Measurements from ENCODE around the gene SLC22A3. TPM values are rescaled to one million over a fixed set of nuclear protein-coding genes. Genes with fewer than 3 reads are reported as not detected.

SLC22A3 gene
- total RNA-seq, 1 donor from 2014 or later, result 0.57 TPM

DNA sequence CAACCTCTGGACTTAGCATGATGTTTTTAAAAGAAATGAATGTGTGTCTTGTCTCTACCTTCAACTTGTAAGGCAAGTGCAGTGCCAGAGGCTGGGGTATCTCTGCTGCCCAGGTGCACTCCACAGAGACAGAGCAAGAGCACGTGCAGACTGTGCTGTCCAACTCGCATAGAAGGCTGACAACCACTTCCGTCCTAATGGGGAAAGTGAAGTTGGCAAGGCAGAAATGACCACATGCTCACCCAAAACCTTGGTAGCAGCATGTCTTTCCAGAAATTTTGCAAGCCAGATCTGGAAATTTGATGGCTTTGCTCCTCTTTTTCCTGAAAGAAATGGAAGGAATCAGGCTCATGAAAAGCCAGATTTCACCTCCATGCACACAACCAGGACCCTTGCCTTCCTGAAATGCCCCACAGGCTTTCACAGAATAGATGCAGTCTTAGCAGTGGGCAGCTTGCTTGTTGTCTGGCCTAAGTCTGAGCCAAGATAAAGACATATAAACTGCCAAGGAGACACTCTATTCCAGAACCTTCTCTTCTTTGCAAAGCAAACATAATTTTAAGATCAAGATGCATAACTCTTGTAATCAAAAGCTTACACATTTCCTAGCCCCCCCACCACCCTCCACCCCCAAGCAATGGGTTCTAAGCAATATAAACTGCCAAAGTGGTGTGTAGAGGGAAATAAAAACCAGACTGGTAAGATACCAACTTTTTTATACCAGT is 26.8 kb downstream of the SLC22A3 start:
- no peak overlapping the region for H2AFZ ChIP-seq (ENCODE audit: low read depth, low read length)
- H3K4me3 ChIP-seq (ENCODE audit: insufficient read depth, low read depth, low read length), result no peak overlapping the region
- H3K9me3 ChIP-seq (ENCODE audit: insufficient read depth, low read depth, low read length), result no peaks in the 10 kb centered on the region
- no peaks in the 10 kb centered on the region for H3K27me3 ChIP-seq (ENCODE audit: insufficient read depth, low read length)
- H3K27ac Mint-ChIP-seq (ENCODE audit: unreplicated experiment), result no peak overlapping the region
- no peaks in the 10 kb centered on the region for H3K4me1 ChIP-seq (ENCODE audit: insufficient read depth, low read length)
- FAIRE-seq (no peak), DNase-seq (ENCODE audit: low read depth) (no peak)
- no peaks in the 10 kb centered on the region for H3K79me2 ChIP-seq (ENCODE audit: insufficient read depth, low read length)
- H3K27me3 Mint-ChIP-seq (ENCODE audit: low read depth, unreplicated experiment), result peaks cover 12% of the 10 kb centered on the region
- peaks cover 3% of the 10 kb centered on the region for H3K36me3 Mint-ChIP-seq (ENCODE audit: low read depth, unreplicated experiment)
- H3K36me3 ChIP-seq (ENCODE audit: insufficient read depth, low read length), result no peaks in the 10 kb centered on the region
- H3K4me3 Mint-ChIP-seq (ENCODE audit: unreplicated experiment), result no peak overlapping the region
- no peak overlapping the region for H3K27ac ChIP-seq (ENCODE audit: low read depth, low read length)
- no peaks in the 10 kb centered on the region for H3K4me1 Mint-ChIP-seq (ENCODE audit: low read depth, unreplicated experiment)
- no peak for TF ChIP-seq CTCF (IDR thresholded peaks at IDR 0.05; ENCODE audit: insufficient read depth, low read depth, low read length)
- TF ChIP-seq EZH2 (IDR thresholded peaks at IDR 0.05; ENCODE audit: insufficient read depth, low read length), result no peak
- H4K20me1 ChIP-seq (ENCODE audit: insufficient read depth, low read length), result no peaks in the 10 kb centered on the region
- no peak overlapping the region for H3K4me2 ChIP-seq (ENCODE audit: low read length)
- peaks cover 6% of the 10 kb centered on the region for H3K9me3 Mint-ChIP-seq (ENCODE audit: unreplicated experiment)
- H3K9ac ChIP-seq (ENCODE audit: low read length), result no peak overlapping the region

- DNase-seq (ENCODE audit: low read depth) (no peak), FAIRE-seq (no peak)
- no peaks in the 10 kb centered on the region for H3K79me2 ChIP-seq (ENCODE audit: insufficient read depth, low read length)
- H3K27me3 ChIP-seq (ENCODE audit: insufficient read depth, low read length), result no peaks in the 10 kb centered on the region
- H3K4me2 ChIP-seq (ENCODE audit: low read length), result no peak overlapping the region
- no peak overlapping the region for H3K4me3 ChIP-seq (ENCODE audit: insufficient read depth, low read depth, low read length)
- no peaks in the 10 kb centered on the region for H3K4me1 ChIP-seq (ENCODE audit: insufficient read depth, low read length)
- no peak overlapping the region for H2AFZ ChIP-seq (ENCODE audit: low read depth, low read length)
- Mint-ChIP-seq H3K4me3 (ENCODE audit: unreplicated experiment) (no peak overlapping the region), H3K9me3 (ENCODE audit: unreplicated experiment) (peaks cover 3% of the 10 kb centered on the region), H3K36me3 (ENCODE audit: low read depth, unreplicated experiment) (peaks cover 3% of the 10 kb centered on the region), H3K27me3 (ENCODE audit: low read depth, unreplicated experiment) (peaks cover 12% of the 10 kb centered on the region), H3K27ac (ENCODE audit: unreplicated experiment) (no peak overlapping the region), H3K4me1 (ENCODE audit: low read depth, unreplicated experiment) (no peaks in the 10 kb centered on the region)
- no peaks in the 10 kb centered on the region for H3K36me3 ChIP-seq (ENCODE audit: insufficient read depth, low read length)
- no peaks in the 10 kb centered on the region for H3K9me3 ChIP-seq (ENCODE audit: insufficient read depth, low read depth, low read length)
- H3K9ac ChIP-seq (ENCODE audit: low read length), result no peak overlapping the region
- TF ChIP-seq CTCF (IDR thresholded peaks at IDR 0.05; ENCODE audit: insufficient read depth, low read depth, low read length) (no peak), EZH2 (IDR thresholded peaks at IDR 0.05; ENCODE audit: insufficient read depth, low read length) (no peak)
- no peaks in the 10 kb centered on the region for H4K20me1 ChIP-seq (ENCODE audit: insufficient read depth, low read length)
- no peak overlapping the region for H3K27ac ChIP-seq (ENCODE audit: low read depth, low read length)
Observed at GRCh38 chr6:160375561-160375949, 27.4 kb downstream of the SLC22A3 start.

- Histone ChIP-seq H3K27me3 (ENCODE audit: insufficient read depth, low read length) (no peaks in the 10 kb centered on the region), H3K4me2 (ENCODE audit: low read length) (no peak overlapping the region), H3K9me3 (ENCODE audit: insufficient read depth, low read depth, low read length) (no peaks in the 10 kb centered on the region), H3K27ac (ENCODE audit: low read depth, low read length) (no peak overlapping the region), H4K20me1 (ENCODE audit: insufficient read depth, low read length) (no peaks in the 10 kb centered on the region), H3K79me2 (ENCODE audit: insufficient read depth, low read length) (no peaks in the 10 kb centered on the region), H3K9ac (ENCODE audit: low read length) (no peak overlapping the region), H3K36me3 (ENCODE audit: insufficient read depth, low read length) (no peaks in the 10 kb centered on the region), H3K4me1 (ENCODE audit: insufficient read depth, low read length) (no peaks in the 10 kb centered on the region), H2AFZ (ENCODE audit: low read depth, low read length) (no peak overlapping the region), H3K4me3 (ENCODE audit: insufficient read depth, low read depth, low read length) (no peak overlapping the region)
- DNase-seq (ENCODE audit: low read depth), result no peak
- no peak overlapping the region for H3K27ac Mint-ChIP-seq (ENCODE audit: unreplicated experiment)
- peaks cover 3% of the 10 kb centered on the region for H3K9me3 Mint-ChIP-seq (ENCODE audit: unreplicated experiment)
- H3K4me1 Mint-ChIP-seq (ENCODE audit: low read depth, unreplicated experiment), result no peaks in the 10 kb centered on the region
- H3K27me3 Mint-ChIP-seq (ENCODE audit: low read depth, unreplicated experiment), result peaks cover 12% of the 10 kb centered on the region
- no peak for FAIRE-seq
- peaks cover 3% of the 10 kb centered on the region for H3K36me3 Mint-ChIP-seq (ENCODE audit: low read depth, unreplicated experiment)
- TF ChIP-seq EZH2 (IDR thresholded peaks at IDR 0.05; ENCODE audit: insufficient read depth, low read length), result no peak
- TF ChIP-seq CTCF (IDR thresholded peaks at IDR 0.05; ENCODE audit: insufficient read depth, low read depth, low read length), result no peak
- no peak overlapping the region for H3K4me3 Mint-ChIP-seq (ENCODE audit: unreplicated experiment)
Observed at GRCh38 chr6:160376445-160376844, 28.3 kb downstream of the SLC22A3 start.
